DOHH2 (cell line): ENCODE measurements around the gene CCDC7.

Experiments used
- CTCF ChIP-seq: fragments of 200-600 bp; sonication (generic); IDR thresholded peaks from one replicate; pipeline ENCODE4 v1.5.1; 2014; ENCODE audit warnings: antibody characterized with exemption, mild to moderate bottlenecking, low read depth, low read length; ENCODE audit not compliant: poor library complexity, severe bottlenecking
- EZH2phosphoT487 ChIP-seq: fragments of 200-600 bp; sonication (generic); IDR thresholded peaks from 2 replicates; pipeline ENCODE4 v1.6.1; 2017; ENCODE audit warnings: borderline replicate concordance, mild to moderate bottlenecking, antibody characterized with exemption, low read length, moderate library complexity, mixed read lengths

DNA sequence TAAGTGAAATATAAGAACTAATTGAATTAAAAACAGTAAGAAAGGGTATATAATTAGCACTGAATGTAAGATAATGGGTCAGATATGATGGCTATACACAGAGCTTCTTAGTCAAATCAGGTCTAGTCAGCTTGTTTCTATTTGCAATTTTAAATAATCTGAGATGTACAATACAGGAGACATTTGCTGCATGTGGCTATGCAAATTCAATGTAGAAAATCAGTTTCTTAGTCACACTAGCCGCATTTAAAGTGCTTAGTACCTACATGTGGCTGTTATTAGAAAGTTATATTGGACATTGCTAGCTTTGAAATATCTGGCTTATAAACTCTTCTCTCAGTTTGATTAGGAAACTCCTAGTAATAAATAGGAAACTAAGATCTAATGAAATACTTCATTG, 25.3 kb downstream of the CCDC7 start:
- no peak for TF ChIP-seq CTCF
- TF ChIP-seq EZH2phosphoT487 = no peak
